Neural progenitor cell (in vitro differentiated cells): ENCODE results near the gene ST6GAL2.

Experiments used
- EZH2 ChIP-seq: fragments of 200-600 bp; sonication (generic); IDR thresholded peaks from 2 replicates; pipeline ENCODE4 v1.6.1; 2017; ENCODE audit warnings: antibody characterized with exemption, mild to moderate bottlenecking, moderate library complexity
- EZH2phosphoT487 ChIP-seq: fragments of 200-600 bp; sonication (generic); IDR thresholded peaks from 2 replicates; pipeline ENCODE4 v1.6.1; 2017; ENCODE audit warnings: antibody characterized with exemption
- TF ChIP-seq, protein P1 (sequence below): fragments of 200-600 bp; sonication (generic); IDR thresholded peaks from 2 replicates; pipeline ENCODE4 v1.5.1; 2017; ENCODE audit warnings: antibody characterized with exemption, mild to moderate bottlenecking

- TF ChIP-seq, protein P1, sequence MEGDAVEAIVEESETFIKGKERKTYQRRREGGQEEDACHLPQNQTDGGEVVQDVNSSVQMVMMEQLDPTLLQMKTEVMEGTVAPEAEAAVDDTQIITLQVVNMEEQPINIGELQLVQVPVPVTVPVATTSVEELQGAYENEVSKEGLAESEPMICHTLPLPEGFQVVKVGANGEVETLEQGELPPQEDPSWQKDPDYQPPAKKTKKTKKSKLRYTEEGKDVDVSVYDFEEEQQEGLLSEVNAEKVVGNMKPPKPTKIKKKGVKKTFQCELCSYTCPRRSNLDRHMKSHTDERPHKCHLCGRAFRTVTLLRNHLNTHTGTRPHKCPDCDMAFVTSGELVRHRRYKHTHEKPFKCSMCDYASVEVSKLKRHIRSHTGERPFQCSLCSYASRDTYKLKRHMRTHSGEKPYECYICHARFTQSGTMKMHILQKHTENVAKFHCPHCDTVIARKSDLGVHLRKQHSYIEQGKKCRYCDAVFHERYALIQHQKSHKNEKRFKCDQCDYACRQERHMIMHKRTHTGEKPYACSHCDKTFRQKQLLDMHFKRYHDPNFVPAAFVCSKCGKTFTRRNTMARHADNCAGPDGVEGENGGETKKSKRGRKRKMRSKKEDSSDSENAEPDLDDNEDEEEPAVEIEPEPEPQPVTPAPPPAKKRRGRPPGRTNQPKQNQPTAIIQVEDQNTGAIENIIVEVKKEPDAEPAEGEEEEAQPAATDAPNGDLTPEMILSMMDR, result no peak
- TF ChIP-seq EZH2, result no peak
- no peak for TF ChIP-seq EZH2phosphoT487
These were observed 60.8 kb downstream of the ST6GAL2 start for GRCh38 chr2:106825161-106825560.
